HG03342 (cell line): Measurements from ENCODE around the gene ANKRD63.

ENCODE experiments used
- ATAC-seq: cut with Tn5 transposase; IDR thresholded peaks from one replicate; pipeline ENCODE4 v1.9.1; 2021; ENCODE audit warnings: mild to moderate bottlenecking, moderate library complexity; ENCODE audit not compliant: unreplicated experiment

The ANKRD63 gene

GRCh38 chr15:40280260-40281056 is 2.4 kb downstream of the ANKRD63 start:
- no peak for ATAC-seq

GRCh38 chr15:40279437-40280141 is 3.3 kb downstream of the ANKRD63 start:
- no peak for ATAC-seq

GRCh38 chr15:40278026-40278425 is 4.8 kb downstream of the ANKRD63 start:
- no peak for ATAC-seq

GRCh38 chr15:40277471-40277870 is 5.4 kb downstream of the ANKRD63 start:
- no peak for ATAC-seq

GRCh38 chr15:40276927-40277326 is 5.9 kb downstream of the ANKRD63 start:
- no peak for ATAC-seq

- no peak for ATAC-seq
Measured at GRCh38 chr15:40275954-40276353, 6.9 kb downstream of the ANKRD63 start.

- ATAC-seq, result no peak
Measured at GRCh38 chr15:40275523-40275922, 7.3 kb downstream of the ANKRD63 start.

- ATAC-seq, result no peak
Measured at GRCh38 chr15:40274350-40275274, 8.3 kb downstream of the ANKRD63 start.

- ATAC-seq, result no peak
Measured at GRCh38 chr15:40273428-40273827, 9.4 kb downstream of the ANKRD63 start.

GRCh38 chr15:40272485-40273056 is 10.3 kb downstream of the ANKRD63 start:
- ATAC-seq, result no peak

GRCh38 chr15:40271685-40272484 is 11.0 kb downstream of the ANKRD63 start:
- no peak for ATAC-seq

GRCh38 chr15:40270246-40270995 is 12.4 kb downstream of the ANKRD63 start:
- no peak for ATAC-seq

GRCh38 chr15:40269604-40270003 is 13.3 kb downstream of the ANKRD63 start:
- ATAC-seq, result no peak

- no peak for ATAC-seq
Measured at GRCh38 chr15:40267670-40268069, 15.2 kb downstream of the ANKRD63 start.

- no peak for ATAC-seq
Measured at GRCh38 chr15:40266828-40267304, 16.0 kb downstream of the ANKRD63 start.

GRCh38 chr15:40265875-40266274 is 17.0 kb downstream of the ANKRD63 start:
- ATAC-seq, result no peak

GRCh38 chr15:40265355-40265754 is 17.5 kb downstream of the ANKRD63 start:
- no peak for ATAC-seq

- no peak for ATAC-seq
Measured at GRCh38 chr15:40264321-40265153, 18.3 kb downstream of the ANKRD63 start.
